ENCODE measurements around the gene BNIP1.
"Not testable (repeated sequence)": the region's sequence is repeated elsewhere in the genome, so short reads cannot be mapped to it uniquely, and the experiment has no call there.

Gene BNIP1

DNA sequence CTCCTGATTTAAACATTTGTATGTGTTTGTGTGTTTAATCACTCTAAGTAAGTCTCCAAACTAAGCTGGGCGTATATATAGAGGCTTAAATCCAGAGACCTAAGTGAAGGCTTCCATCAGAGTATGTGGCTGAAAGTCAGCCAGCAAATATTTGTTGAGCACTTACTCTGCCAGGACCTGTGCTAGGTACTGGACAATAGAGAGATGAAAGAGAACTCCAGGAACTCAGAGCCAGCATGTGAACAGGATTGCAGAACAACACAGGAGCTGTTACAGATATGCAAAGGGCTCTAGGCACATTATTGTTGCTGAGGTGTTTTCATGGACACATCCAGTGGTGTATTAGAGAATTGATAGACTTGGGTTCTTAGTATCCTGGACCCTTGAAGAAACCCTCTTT lies 4.7 kb upstream of the BNIP1 start:
- Histone ChIP-seq H3K9me3 (ENCODE audit: control insufficient read depth, insufficient read depth, low read depth, low read length) (no peaks in the 10 kb centered on the region), H3K36me3 (ENCODE audit: control insufficient read depth, insufficient read depth, low read length) (no peaks in the 10 kb centered on the region), H3K4me3 (ENCODE audit: low read depth, low read length) (no peak overlapping the region), H3K4me1 (ENCODE audit: control insufficient read depth, insufficient read depth, low read length) (peaks cover 27% of the 10 kb centered on the region), H3K27me3 (ENCODE audit: control insufficient read depth, insufficient read depth, low read length) (no peaks in the 10 kb centered on the region), H3K9ac (ENCODE audit: low read length) (no peak overlapping the region), H3K27ac (ENCODE audit: low read depth, low read length) (0 out of 2 replicates have a peak overlapping the region, but pooled peaks have one; percentile 1)

DNA sequence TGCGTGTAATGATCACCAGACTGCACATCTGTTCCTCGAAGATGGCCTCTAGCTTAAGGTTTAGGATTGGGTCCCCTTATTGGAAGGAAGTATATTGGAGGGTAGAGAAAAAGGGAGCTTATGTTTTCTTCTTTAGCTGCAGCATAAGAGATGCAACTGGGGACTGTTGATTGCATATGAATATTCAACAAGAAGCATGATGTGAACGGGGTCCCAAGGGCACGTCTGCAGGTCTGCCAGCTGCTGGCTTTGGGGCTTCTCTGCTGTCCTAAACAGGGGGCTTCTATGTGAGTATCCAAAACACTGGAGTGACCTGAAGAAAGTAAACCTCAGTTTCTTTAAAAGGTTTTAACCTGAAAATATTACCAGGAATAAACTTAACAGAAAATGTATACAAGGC lies 3.6 kb upstream of the BNIP1 start:
- H3K4me3 ChIP-seq (ENCODE audit: low read depth, low read length) = no peak overlapping the region
- no peak overlapping the region for H3K27ac ChIP-seq (ENCODE audit: low read depth, low read length)
- H3K36me3 ChIP-seq (ENCODE audit: control insufficient read depth, insufficient read depth, low read length) = no peaks in the 10 kb centered on the region
- H3K4me1 ChIP-seq (ENCODE audit: control insufficient read depth, insufficient read depth, low read length) = peaks cover 27% of the 10 kb centered on the region
- no peaks in the 10 kb centered on the region for H3K27me3 ChIP-seq (ENCODE audit: control insufficient read depth, insufficient read depth, low read length)
- no peak overlapping the region for H3K9ac ChIP-seq (ENCODE audit: low read length)
- no peaks in the 10 kb centered on the region for H3K9me3 ChIP-seq (ENCODE audit: control insufficient read depth, insufficient read depth, low read depth, low read length)

DNA sequence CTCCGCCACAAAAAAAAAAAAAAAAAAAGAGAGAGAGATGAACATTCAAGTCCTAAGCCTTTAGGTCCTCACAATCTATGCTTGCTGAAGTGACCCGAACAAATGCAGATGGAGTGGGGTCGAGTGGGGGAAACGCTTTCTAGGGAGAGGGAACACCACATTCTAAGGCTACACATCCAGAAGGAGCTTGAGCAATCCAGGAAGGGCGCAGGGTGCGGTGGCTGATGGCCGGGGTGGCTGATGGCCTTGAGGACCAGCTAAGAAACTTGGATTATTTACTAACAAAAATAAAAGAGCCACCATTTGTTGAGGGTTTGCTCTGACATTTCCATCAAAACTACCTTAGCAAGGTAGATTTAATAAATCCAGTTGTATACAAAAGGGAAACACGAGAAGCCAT lies 764 bp upstream of the BNIP1 start:
- H3K9me3 ChIP-seq (ENCODE audit: control insufficient read depth, insufficient read depth, low read depth, low read length) = no peaks in the 10 kb centered on the region
- H3K27me3 ChIP-seq (ENCODE audit: control insufficient read depth, insufficient read depth, low read length) = no peaks in the 10 kb centered on the region
- H3K4me1 ChIP-seq (ENCODE audit: control insufficient read depth, insufficient read depth, low read length) = peaks cover 20% of the 10 kb centered on the region
- no peak overlapping the region for H3K27ac ChIP-seq (ENCODE audit: low read depth, low read length)
- H3K9ac ChIP-seq (ENCODE audit: low read length) = no peak overlapping the region
- no peak overlapping the region for H3K4me3 ChIP-seq (ENCODE audit: low read depth, low read length)
- peaks cover 15% of the 10 kb centered on the region for H3K36me3 ChIP-seq (ENCODE audit: control insufficient read depth, insufficient read depth, low read length)

DNA sequence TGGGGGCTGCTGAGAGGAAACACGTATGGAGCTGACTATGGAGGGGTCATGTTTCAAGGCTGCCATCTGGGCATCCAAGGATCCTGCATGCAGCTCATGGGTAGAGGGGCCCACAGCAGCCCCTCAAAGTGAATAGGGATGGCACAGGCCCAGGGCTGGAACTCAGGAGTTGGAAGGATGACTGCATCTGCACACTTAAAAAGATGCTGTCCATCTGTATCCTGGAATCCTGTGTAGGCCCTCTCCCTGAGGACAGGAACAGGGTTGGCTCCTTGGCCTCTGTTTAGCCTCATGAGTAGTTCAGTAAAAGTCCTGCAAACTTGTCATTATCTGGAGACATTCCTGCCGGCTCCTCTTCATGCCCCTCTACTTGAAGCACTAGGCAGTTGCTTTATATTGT lies 4.0 kb downstream of the BNIP1 start:
- H3K9me3 ChIP-seq (ENCODE audit: control insufficient read depth, insufficient read depth, low read depth, low read length) = no peaks in the 10 kb centered on the region
- peaks cover 32% of the 10 kb centered on the region for H3K36me3 ChIP-seq (ENCODE audit: control insufficient read depth, insufficient read depth, low read length)
- H3K9ac ChIP-seq (ENCODE audit: low read length) = no peak overlapping the region
- H3K4me1 ChIP-seq (ENCODE audit: control insufficient read depth, insufficient read depth, low read length) = no peaks in the 10 kb centered on the region
- H3K4me3 ChIP-seq (ENCODE audit: low read depth, low read length) = no peak overlapping the region
- H3K27ac ChIP-seq (ENCODE audit: low read depth, low read length) = no peak overlapping the region
- H3K27me3 ChIP-seq (ENCODE audit: control insufficient read depth, insufficient read depth, low read length) = no peaks in the 10 kb centered on the region

DNA sequence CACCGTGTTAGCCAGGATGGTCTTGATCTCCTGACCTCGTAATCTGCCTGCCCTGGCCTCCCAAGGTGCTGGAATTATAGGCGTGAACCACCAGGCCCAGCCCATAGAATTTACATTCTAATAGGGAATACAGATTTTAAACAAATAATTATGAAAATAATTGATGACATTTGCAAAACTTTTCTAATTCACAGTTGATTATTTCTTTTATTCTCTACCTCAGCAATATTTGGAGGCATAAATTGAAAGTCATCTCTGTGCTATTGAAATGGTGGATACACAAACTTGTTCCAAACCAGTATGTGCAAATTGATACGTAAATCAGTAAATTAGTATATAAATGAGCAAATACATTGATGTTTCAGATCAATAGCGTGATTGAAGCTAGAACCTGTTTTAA lies 8.2 kb downstream of the BNIP1 start:
- H3K4me3 ChIP-seq (ENCODE audit: low read depth, low read length) = no peak overlapping the region
- peaks cover 38% of the 10 kb centered on the region for H3K36me3 ChIP-seq (ENCODE audit: control insufficient read depth, insufficient read depth, low read length)
- H3K27me3 ChIP-seq (ENCODE audit: control insufficient read depth, insufficient read depth, low read length) = no peaks in the 10 kb centered on the region
- H3K4me1 ChIP-seq (ENCODE audit: control insufficient read depth, insufficient read depth, low read length) = no peaks in the 10 kb centered on the region
- no peaks in the 10 kb centered on the region for H3K9me3 ChIP-seq (ENCODE audit: control insufficient read depth, insufficient read depth, low read depth, low read length)
- no peak overlapping the region for H3K27ac ChIP-seq (ENCODE audit: low read depth, low read length)
- H3K9ac ChIP-seq (ENCODE audit: low read length) = no peak overlapping the region

DNA sequence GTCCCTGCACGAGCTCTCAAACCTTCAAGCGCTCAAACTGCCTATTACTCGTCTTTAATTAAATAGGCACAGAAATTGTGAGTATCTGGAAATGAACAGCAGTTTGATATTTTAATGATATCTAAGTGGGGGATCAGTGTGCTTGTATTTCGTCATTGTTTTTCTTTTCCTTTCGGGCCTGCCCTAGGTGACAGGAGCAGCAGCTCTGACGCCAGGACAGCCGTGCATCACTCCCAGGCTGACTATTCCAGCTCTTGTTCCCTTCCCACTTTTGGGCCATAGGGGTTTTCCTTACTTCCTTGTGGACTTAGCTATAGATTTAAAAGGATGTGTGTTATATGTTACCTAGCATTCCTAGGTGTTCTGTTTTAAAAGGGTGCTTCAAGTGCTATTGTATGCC lies 9.5 kb downstream of the BNIP1 start:
- H3K4me1 ChIP-seq (ENCODE audit: control insufficient read depth, insufficient read depth, low read length) = no peaks in the 10 kb centered on the region
- no peak overlapping the region for H3K4me3 ChIP-seq (ENCODE audit: low read depth, low read length)
- H3K27ac ChIP-seq (ENCODE audit: low read depth, low read length) = no peak overlapping the region
- no peaks in the 10 kb centered on the region for H3K9me3 ChIP-seq (ENCODE audit: control insufficient read depth, insufficient read depth, low read depth, low read length)
- no peak overlapping the region for H3K9ac ChIP-seq (ENCODE audit: low read length)
- H3K27me3 ChIP-seq (ENCODE audit: control insufficient read depth, insufficient read depth, low read length) = no peaks in the 10 kb centered on the region
- peaks cover 32% of the 10 kb centered on the region for H3K36me3 ChIP-seq (ENCODE audit: control insufficient read depth, insufficient read depth, low read length)

DNA sequence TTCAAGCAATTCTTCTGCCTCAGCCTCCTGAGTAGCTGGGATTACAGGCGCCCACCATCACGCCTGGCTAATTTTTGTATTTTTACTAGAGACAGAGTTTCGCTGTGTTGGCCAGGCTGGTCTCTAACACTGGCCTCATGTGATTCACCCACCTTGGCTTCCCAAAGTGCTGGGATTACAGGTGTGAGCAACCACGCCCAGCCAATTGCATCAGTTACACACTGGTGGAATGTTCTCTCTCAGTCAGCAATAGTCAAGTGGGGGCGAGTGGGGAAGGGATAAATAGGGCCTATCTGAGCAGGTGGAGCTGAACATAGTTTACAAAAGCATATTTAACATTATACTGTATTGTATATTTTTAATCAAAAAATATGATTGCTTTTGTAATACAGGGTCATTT lies 10.3 kb downstream of the BNIP1 start:
- H3K27me3 ChIP-seq (ENCODE audit: control insufficient read depth, insufficient read depth, low read length); H3K9ac ChIP-seq (ENCODE audit: low read length); H3K9me3 ChIP-seq (ENCODE audit: control insufficient read depth, insufficient read depth, low read depth, low read length); H3K4me1 ChIP-seq (ENCODE audit: control insufficient read depth, insufficient read depth, low read length); H3K27ac ChIP-seq (ENCODE audit: low read depth, low read length); H3K4me3 ChIP-seq (ENCODE audit: low read depth, low read length): not testable (repeated sequence)
- H3K36me3 ChIP-seq (ENCODE audit: control insufficient read depth, insufficient read depth, low read length) = peaks cover 28% of the 10 kb centered on the region

DNA sequence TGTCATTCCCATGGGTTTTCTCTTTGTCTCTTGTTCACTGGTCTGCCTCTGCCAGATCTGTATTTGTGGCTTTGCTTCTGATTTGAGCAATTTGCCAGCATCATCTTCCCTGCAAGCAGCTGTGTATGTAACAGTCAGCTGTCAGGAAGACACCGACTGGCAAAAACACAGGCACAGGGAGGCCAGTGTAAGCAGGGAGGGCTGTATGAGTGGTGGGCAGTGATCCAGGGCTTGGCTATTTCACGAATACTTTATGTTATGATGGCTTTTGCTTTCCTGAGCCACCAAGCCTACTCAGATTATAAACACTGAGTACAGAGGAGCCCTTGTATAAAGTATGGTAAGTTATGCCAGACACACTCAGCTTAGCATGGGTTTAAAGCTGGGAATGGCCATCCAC lies 11.6 kb downstream of the BNIP1 start:
- Histone ChIP-seq H3K27ac (ENCODE audit: low read depth, low read length) (no peak overlapping the region), H3K4me3 (ENCODE audit: low read depth, low read length) (no peak overlapping the region), H3K27me3 (ENCODE audit: control insufficient read depth, insufficient read depth, low read length) (no peaks in the 10 kb centered on the region), H3K9ac (ENCODE audit: low read length) (no peak overlapping the region), H3K36me3 (ENCODE audit: control insufficient read depth, insufficient read depth, low read length) (peaks cover 37% of the 10 kb centered on the region), H3K9me3 (ENCODE audit: control insufficient read depth, insufficient read depth, low read depth, low read length) (no peaks in the 10 kb centered on the region), H3K4me1 (ENCODE audit: control insufficient read depth, insufficient read depth, low read length) (no peaks in the 10 kb centered on the region)

DNA sequence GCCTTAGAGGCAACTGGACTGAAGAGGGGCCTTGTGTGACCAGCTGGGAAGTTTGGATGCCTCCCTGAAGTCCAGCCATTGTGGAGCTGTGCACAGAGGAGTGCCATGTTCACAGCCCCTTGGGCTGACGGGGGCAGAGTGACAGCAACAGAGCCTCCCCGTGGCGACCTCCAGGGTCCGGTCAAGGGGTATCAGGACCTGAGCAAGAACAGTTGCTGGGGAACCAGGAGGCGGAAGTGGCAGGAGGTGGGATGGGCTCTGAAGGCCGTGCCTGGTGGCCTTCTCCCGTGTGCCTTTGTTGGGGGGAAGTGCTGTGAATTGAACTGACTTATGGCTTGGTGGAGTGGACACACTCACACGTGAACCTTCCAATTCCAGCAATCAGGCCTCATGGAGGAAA lies 14.0 kb downstream of the BNIP1 start:
- Histone ChIP-seq H3K36me3 (ENCODE audit: control insufficient read depth, insufficient read depth, low read length) (peaks cover 34% of the 10 kb centered on the region), H3K4me3 (ENCODE audit: low read depth, low read length) (no peak overlapping the region), H3K9me3 (ENCODE audit: control insufficient read depth, insufficient read depth, low read depth, low read length) (no peaks in the 10 kb centered on the region), H3K9ac (ENCODE audit: low read length) (no peak overlapping the region), H3K4me1 (ENCODE audit: control insufficient read depth, insufficient read depth, low read length) (no peaks in the 10 kb centered on the region), H3K27me3 (ENCODE audit: control insufficient read depth, insufficient read depth, low read length) (no peaks in the 10 kb centered on the region), H3K27ac (ENCODE audit: low read depth, low read length) (no peak overlapping the region)

DNA sequence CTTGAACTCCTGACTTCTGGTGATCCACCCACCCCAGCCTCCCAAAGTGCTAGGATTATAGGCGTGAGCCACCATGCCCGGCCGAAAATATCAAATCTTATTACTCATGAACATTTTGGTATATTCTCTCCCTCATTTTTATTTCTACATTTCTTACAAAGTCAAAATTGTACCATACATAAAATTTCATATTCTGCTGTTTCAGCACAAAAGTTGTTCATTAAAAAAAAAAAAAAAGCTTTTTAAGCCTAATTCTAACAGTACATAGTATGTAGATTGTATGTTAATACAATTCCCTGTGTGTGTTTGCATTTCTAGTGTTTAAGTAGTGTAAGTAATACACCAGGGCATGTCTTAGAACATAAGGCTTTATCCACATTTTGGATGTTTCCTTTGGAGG lies 14.9 kb downstream of the BNIP1 start:
- H3K27ac ChIP-seq (ENCODE audit: low read depth, low read length) = no peak overlapping the region

DNA sequence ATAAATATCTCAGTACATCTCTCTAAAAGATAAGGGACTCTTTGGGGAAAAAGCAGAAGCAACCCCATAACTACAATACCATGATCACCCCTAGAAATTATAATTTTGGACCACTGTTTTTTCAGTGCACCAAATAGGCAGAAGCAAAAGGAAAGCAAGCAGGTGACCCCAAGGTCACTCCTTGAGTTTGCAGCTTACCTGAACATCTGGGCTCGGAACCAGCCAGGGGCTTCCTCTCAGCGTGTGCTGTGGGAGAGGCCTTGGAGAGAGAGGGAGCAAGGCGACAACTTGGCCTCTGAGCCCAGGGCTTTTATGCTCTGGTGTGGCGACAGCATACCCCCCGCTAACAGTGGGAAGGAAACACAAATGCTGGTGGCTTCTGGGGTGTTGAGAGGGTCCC lies 16.8 kb downstream of the BNIP1 start:
- H3K9me3 ChIP-seq (ENCODE audit: control insufficient read depth, insufficient read depth, low read depth, low read length) = no peaks in the 10 kb centered on the region
- no peak overlapping the region for H3K4me3 ChIP-seq (ENCODE audit: low read depth, low read length)
- H3K36me3 ChIP-seq (ENCODE audit: control insufficient read depth, insufficient read depth, low read length) = peaks cover 25% of the 10 kb centered on the region
- no peaks in the 10 kb centered on the region for H3K27me3 ChIP-seq (ENCODE audit: control insufficient read depth, insufficient read depth, low read length)
- H3K27ac ChIP-seq (ENCODE audit: low read depth, low read length) = no peak overlapping the region
- H3K4me1 ChIP-seq (ENCODE audit: control insufficient read depth, insufficient read depth, low read length) = no peaks in the 10 kb centered on the region
- no peak overlapping the region for H3K9ac ChIP-seq (ENCODE audit: low read length)

More for the DNA sequence above, 14.9 kb downstream of the BNIP1 start:
- H3K9ac ChIP-seq (ENCODE audit: low read length) = no peak overlapping the region
- no peaks in the 10 kb centered on the region for H3K9me3 ChIP-seq (ENCODE audit: control insufficient read depth, insufficient read depth, low read depth, low read length)
- no peaks in the 10 kb centered on the region for H3K27me3 ChIP-seq (ENCODE audit: control insufficient read depth, insufficient read depth, low read length)
- no peak overlapping the region for H3K4me3 ChIP-seq (ENCODE audit: low read depth, low read length)
- peaks cover 34% of the 10 kb centered on the region for H3K36me3 ChIP-seq (ENCODE audit: control insufficient read depth, insufficient read depth, low read length)
- no peaks in the 10 kb centered on the region for H3K4me1 ChIP-seq (ENCODE audit: control insufficient read depth, insufficient read depth, low read length)

DNA sequence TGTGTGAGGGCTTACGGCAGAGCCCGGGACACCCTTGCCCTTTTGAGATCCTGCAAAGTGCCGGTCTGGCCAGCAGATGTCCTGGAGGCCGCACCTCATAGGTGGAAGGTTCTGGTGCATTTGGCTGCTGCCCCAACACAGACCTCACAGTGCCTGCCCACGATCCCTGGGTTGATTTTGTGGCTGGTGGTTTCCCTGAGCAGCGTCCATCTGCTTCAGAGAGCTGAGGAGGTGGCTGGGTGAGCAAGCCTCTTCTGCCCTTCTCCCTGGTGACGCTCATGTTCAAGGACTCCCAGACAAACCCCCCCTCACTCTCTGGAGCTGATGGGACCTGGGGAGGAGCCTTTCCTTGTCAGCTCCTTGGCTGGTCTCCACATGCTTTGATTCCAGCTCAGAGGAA lies 18.9 kb downstream of the BNIP1 start:
- no peak overlapping the region for H3K9ac ChIP-seq (ENCODE audit: low read length)
- no peaks in the 10 kb centered on the region for H3K9me3 ChIP-seq (ENCODE audit: control insufficient read depth, insufficient read depth, low read depth, low read length)
- peaks cover 18% of the 10 kb centered on the region for H3K36me3 ChIP-seq (ENCODE audit: control insufficient read depth, insufficient read depth, low read length)
- H3K4me3 ChIP-seq (ENCODE audit: low read depth, low read length) = no peak overlapping the region
- no peaks in the 10 kb centered on the region for H3K4me1 ChIP-seq (ENCODE audit: control insufficient read depth, insufficient read depth, low read length)
- H3K27me3 ChIP-seq (ENCODE audit: control insufficient read depth, insufficient read depth, low read length) = no peaks in the 10 kb centered on the region
- no peak overlapping the region for H3K27ac ChIP-seq (ENCODE audit: low read depth, low read length)
